HG02885 (cell line): Measurements from ENCODE around the gene IL31RA.

Experiments used
- ATAC-seq: cut with Tn5 transposase; IDR thresholded peaks from one replicate; pipeline ENCODE4 v1.9.1; 2021; ENCODE audit warnings: mild to moderate bottlenecking; ENCODE audit not compliant: unreplicated experiment, poor library complexity

The IL31RA gene

GRCh38 chr5:55969956-55970355 lies 118.8 kb downstream of the IL31RA start:
- no peak for ATAC-seq
